ENCODE data around the gene ZC3H13. TPM values are rescaled to one million over a fixed set of nuclear protein-coding genes. Genes with fewer than 3 reads are reported as not detected.

The ZC3H13 gene
- total RNA-seq, 1 donor from 2014 or later, result 72.3 TPM

DNA sequence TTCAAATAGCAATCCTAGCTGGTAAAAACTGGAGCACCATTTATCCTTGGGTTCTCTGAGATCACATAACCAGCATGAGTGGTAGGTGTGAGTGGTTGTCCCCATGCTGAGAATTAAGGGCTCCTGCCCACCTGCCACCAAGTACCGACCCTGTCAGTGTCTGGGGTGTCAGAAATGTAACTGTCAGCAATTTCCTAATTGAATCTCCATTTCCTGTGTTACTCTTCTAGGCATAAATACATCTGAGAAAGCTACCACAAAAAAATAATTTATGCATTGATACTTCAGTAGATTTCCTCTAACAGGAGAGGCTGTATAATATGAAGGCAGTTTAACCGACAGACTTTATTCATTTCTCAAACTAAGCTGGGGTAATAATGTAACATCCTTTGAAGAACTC is 27.2 kb upstream of the ZC3H13 start:
- Mint-ChIP-seq H3K27ac (ENCODE audit: unreplicated experiment) (no peak overlapping the region), H3K4me1 (ENCODE audit: low read depth, unreplicated experiment) (no peaks in the 10 kb centered on the region), H3K9me3 (ENCODE audit: unreplicated experiment) (peaks cover 3% of the 10 kb centered on the region), H3K36me3 (ENCODE audit: unreplicated experiment) (peaks cover 2% of the 10 kb centered on the region), H3K4me3 (ENCODE audit: unreplicated experiment) (no peak overlapping the region), H3K27me3 (ENCODE audit: unreplicated experiment) (no peaks in the 10 kb centered on the region)
- DNase-seq, result no peak
- TF ChIP-seq, protein P1, sequence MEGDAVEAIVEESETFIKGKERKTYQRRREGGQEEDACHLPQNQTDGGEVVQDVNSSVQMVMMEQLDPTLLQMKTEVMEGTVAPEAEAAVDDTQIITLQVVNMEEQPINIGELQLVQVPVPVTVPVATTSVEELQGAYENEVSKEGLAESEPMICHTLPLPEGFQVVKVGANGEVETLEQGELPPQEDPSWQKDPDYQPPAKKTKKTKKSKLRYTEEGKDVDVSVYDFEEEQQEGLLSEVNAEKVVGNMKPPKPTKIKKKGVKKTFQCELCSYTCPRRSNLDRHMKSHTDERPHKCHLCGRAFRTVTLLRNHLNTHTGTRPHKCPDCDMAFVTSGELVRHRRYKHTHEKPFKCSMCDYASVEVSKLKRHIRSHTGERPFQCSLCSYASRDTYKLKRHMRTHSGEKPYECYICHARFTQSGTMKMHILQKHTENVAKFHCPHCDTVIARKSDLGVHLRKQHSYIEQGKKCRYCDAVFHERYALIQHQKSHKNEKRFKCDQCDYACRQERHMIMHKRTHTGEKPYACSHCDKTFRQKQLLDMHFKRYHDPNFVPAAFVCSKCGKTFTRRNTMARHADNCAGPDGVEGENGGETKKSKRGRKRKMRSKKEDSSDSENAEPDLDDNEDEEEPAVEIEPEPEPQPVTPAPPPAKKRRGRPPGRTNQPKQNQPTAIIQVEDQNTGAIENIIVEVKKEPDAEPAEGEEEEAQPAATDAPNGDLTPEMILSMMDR (IDR thresholded peaks at IDR 0.05; ENCODE audit: partially characterized antibody, unreplicated experiment), result no peak

DNA sequence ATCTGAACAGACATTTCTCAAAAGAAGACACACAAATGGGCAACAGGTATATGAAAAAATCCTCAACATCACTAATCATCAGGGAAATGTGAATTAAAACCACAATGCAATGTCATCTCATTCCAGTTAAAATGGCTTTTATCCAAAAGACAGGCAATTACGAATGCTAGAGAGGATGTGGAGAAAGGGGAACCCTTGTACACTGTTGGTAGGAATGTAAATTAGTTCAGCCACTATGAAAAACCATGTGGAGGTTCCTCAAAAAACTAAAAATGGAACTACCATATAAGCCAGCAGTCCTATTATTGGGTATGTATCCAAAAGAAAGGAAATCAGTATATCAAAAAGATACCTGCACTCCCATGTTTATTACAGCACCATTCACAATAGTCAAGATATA is 24.7 kb upstream of the ZC3H13 start:
- Mint-ChIP-seq H3K27ac (ENCODE audit: unreplicated experiment) (no peak overlapping the region), H3K4me1 (ENCODE audit: low read depth, unreplicated experiment) (no peaks in the 10 kb centered on the region), H3K36me3 (ENCODE audit: unreplicated experiment) (peaks cover 3% of the 10 kb centered on the region), H3K9me3 (ENCODE audit: unreplicated experiment) (peaks cover 3% of the 10 kb centered on the region), H3K27me3 (ENCODE audit: unreplicated experiment) (no peaks in the 10 kb centered on the region), H3K4me3 (ENCODE audit: unreplicated experiment) (no peak overlapping the region)
- TF ChIP-seq, protein P1 (IDR thresholded peaks at IDR 0.05; ENCODE audit: partially characterized antibody, unreplicated experiment), result no peak
- DNase-seq, result no peak

DNA sequence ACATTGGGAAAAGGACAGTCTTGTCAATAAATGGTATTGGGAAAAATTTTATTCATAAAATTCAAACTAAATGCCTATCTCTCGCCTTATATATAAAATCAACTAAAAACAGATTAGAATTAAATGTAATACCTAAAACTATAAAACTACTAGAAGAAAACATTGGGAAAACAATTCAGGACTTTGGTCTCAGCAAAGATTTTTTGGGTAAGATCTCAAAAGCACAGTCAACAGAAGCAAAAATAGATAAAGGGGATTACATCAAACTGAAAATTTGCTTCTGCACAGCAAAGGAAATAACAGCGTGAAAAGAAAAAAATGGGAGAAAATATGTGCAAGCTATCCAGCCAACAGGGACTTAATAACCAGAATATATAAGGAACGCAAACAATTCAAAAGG is 24.3 kb upstream of the ZC3H13 start:
- TF ChIP-seq, protein P1 (IDR thresholded peaks at IDR 0.05; ENCODE audit: partially characterized antibody, unreplicated experiment), result no peak
- Mint-ChIP-seq H3K9me3 (ENCODE audit: unreplicated experiment) (peaks cover 3% of the 10 kb centered on the region), H3K4me3 (ENCODE audit: unreplicated experiment) (no peak overlapping the region), H3K36me3 (ENCODE audit: unreplicated experiment) (peaks cover 3% of the 10 kb centered on the region), H3K27me3 (ENCODE audit: unreplicated experiment) (no peaks in the 10 kb centered on the region), H3K4me1 (ENCODE audit: low read depth, unreplicated experiment) (no peaks in the 10 kb centered on the region), H3K27ac (ENCODE audit: unreplicated experiment) (no peak overlapping the region)
- no peak for DNase-seq

DNA sequence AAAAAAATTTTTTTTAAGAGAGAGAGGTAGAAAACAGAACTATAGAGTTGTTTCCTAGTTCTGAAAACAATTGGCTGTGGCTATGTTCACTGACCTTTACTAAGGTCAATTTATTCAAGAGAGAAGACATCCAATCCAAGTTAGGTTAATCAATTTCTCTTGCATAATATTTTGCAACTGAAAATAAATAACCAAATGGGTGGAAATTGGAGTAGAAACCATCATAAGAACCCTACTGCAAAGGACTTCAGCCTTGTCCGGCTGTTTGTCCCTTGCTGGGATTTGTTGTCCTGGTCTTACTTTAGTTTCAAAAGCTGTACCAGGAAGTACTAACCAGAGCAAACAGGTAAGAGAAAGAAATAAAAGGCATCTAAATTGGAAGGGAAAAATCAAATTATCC is 23.3 kb upstream of the ZC3H13 start:
- H3K36me3 Mint-ChIP-seq (ENCODE audit: unreplicated experiment), result peaks cover 3% of the 10 kb centered on the region
- no peak for DNase-seq
- no peak overlapping the region for H3K4me3 Mint-ChIP-seq (ENCODE audit: unreplicated experiment)
- peaks cover 3% of the 10 kb centered on the region for H3K9me3 Mint-ChIP-seq (ENCODE audit: unreplicated experiment)
- TF ChIP-seq, protein P1 (IDR thresholded peaks at IDR 0.05; ENCODE audit: partially characterized antibody, unreplicated experiment), result no peak
- H3K27ac Mint-ChIP-seq (ENCODE audit: unreplicated experiment), result no peak overlapping the region
- no peaks in the 10 kb centered on the region for H3K27me3 Mint-ChIP-seq (ENCODE audit: unreplicated experiment)
- peaks cover 2% of the 10 kb centered on the region for H3K4me1 Mint-ChIP-seq (ENCODE audit: low read depth, unreplicated experiment)

DNA sequence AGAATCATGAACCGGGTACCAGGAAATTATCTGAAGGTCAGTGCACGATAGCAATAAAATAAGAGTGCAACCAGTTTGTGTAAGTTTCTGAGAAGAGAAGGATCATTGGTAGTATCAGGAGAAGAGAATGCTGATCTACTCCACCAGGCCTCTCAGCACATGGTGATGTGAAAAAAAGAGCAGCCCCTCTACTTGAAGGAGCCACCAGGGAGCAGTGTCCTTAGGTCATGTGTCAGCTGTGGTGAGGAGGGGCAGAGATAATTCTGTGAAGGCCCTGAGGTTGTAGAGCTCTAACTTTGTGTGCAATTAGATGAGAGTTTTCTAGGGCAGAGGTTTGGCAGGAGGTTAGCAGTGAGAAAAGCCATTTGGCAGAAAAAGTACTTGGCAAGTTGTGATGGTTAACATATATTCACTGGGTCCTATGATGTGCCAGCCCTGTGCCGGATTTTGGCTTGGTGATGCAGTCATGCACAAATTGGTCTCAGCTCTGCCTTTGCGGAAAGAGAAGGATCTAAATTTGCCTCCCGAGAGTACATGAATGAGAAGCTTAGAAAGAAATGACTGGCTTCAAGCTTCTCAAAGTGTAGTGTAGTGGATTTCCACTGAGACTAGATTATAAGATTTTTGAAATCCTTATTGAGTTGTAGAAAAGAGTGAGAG is 19.2 kb upstream of the ZC3H13 start:
- Mint-ChIP-seq H3K27ac (ENCODE audit: unreplicated experiment) (no peak overlapping the region), H3K27me3 (ENCODE audit: unreplicated experiment) (no peaks in the 10 kb centered on the region), H3K9me3 (ENCODE audit: unreplicated experiment) (no peaks in the 10 kb centered on the region), H3K36me3 (ENCODE audit: unreplicated experiment) (peaks cover 3% of the 10 kb centered on the region), H3K4me1 (ENCODE audit: low read depth, unreplicated experiment) (peaks cover 2% of the 10 kb centered on the region), H3K4me3 (ENCODE audit: unreplicated experiment) (no peak overlapping the region)
- no peak for DNase-seq
- TF ChIP-seq, protein P1 (IDR thresholded peaks at IDR 0.05; ENCODE audit: partially characterized antibody, unreplicated experiment), result no peak

Data from glutamatergic neuron (in vitro differentiated cells).